GM19467 (cell line): ENCODE data around the gene PRDM11.
"Not testable (repeated sequence)": the region's sequence is repeated elsewhere in the genome, so short reads cannot be mapped to it uniquely, and the experiment has no call there.

Experiments
- ATAC-seq: cut with Tn5 transposase; IDR thresholded peaks from one replicate; pipeline ENCODE4 v1.9.1; 2021; ENCODE audit warnings: mild to moderate bottlenecking, moderate library complexity; ENCODE audit not compliant: unreplicated experiment

Gene PRDM11

GRCh38 chr11:45229401-45230020 is 83.1 kb downstream of the PRDM11 start:
- no peak for ATAC-seq

DNA sequence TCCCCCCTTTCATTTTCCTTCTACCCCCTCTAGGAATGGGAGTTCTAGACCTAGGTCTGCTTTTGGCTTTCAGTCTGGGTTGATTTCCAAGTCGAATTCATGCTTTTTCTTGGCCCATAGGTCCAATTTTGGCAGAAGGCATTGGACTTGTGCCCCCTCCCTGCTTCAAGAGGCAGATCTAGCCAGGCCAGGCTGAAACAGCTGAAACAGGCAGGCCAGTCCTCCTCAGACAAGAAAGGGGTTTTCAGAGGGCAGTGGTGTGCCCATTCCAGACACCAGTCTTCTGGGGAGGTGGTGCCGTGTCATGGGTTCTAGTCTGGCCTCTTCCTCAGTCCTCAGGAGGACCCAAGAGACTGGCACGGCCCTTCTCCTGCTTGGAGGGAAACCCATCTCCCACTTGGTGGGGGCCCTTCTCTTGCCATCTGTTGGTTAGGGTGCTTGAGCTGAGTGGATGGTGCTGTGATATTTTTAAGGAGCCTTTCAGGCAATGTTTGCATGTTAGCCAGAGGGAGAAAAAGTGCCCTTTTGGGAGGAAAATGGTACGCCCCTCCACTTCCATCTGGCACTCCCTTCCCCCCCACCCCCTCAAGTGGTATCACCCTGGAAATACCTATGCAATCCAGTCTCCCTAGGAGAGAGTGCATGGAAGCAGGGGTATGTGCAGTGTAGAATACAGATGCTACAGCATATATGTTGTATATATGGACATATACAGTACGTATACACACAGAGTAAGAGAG is 86.1 kb downstream of the PRDM11 start:
- no peak for ATAC-seq

GRCh38 chr11:45233121-45233803 is 86.8 kb downstream of the PRDM11 start:
- ATAC-seq = no peak

- no peak for ATAC-seq
Observed at GRCh38 chr11:45233804-45234170, 87.3 kb downstream of the PRDM11 start.

GRCh38 chr11:45234306-45235006 is 88.0 kb downstream of the PRDM11 start:
- ATAC-seq = no peak

DNA sequence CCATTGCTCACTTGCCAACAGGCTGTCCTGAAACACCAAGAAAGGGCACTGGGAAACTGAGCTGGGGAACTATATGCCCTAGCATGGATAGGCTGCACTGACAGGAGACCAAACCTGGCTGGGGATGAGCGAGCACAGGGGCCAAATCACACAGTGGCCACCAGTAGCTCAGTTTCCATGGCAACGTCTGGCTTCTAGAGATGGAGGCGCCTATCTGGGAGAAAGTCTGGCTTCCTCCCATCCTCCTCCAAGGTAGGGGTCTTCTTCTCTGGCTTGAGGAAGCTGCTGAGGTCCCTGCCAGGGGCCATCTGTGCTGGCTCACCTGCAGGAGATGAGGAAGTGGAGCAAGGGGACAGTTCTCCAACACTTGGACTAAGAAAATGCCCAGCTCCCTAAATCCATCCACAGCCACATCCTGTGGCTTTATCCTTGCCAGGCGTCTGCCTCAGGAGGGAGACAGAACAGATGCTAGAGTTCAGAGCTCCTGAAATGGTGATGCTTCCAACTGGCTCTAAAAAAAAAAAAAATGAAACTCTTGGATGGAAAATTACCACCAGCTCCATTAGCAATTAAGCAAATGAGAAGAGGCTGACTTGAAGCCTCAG is 91.4 kb downstream of the PRDM11 start:
- ATAC-seq = no peak

DNA sequence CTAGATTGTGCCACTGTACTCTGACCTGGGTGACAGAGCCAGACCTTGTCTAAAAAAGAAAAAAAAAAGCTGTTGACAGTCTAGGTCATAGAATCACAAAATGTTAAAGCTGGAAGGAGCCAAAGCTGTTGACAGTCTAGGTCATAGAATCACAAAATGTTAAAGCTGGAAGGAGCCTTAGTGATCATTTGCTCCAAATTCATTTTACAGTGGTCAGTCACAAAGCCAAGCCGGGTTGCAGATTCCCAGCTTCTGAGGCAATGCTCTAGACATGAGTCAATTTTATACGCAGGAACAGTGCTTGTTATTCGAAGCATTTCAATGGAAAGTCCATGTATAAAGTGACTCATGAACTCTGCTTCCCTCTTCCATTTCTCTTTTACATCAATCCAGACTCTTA is 92.3 kb downstream of the PRDM11 start:
- no peak for ATAC-seq

DNA sequence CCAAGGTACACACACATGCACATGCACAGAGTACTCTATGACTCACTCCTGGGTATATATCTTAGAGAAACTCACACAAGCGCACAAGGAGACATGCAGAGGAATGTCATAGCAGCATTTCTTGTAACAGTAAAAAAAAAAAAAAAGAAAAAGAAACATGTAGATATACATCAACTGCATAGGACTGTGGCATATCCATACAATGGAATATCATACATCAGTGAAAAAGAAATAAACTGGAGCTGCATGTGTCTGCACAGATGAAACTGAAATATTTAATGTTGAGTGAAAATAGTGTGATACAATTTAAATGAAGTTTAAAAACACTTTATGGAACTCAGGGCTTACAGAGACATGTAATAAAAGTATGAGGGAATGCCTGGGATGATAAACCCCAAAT is 93.3 kb downstream of the PRDM11 start:
- no peak for ATAC-seq

- ATAC-seq = no peak
Observed at GRCh38 chr11:45243967-45244366, 97.5 kb downstream of the PRDM11 start.

DNA sequence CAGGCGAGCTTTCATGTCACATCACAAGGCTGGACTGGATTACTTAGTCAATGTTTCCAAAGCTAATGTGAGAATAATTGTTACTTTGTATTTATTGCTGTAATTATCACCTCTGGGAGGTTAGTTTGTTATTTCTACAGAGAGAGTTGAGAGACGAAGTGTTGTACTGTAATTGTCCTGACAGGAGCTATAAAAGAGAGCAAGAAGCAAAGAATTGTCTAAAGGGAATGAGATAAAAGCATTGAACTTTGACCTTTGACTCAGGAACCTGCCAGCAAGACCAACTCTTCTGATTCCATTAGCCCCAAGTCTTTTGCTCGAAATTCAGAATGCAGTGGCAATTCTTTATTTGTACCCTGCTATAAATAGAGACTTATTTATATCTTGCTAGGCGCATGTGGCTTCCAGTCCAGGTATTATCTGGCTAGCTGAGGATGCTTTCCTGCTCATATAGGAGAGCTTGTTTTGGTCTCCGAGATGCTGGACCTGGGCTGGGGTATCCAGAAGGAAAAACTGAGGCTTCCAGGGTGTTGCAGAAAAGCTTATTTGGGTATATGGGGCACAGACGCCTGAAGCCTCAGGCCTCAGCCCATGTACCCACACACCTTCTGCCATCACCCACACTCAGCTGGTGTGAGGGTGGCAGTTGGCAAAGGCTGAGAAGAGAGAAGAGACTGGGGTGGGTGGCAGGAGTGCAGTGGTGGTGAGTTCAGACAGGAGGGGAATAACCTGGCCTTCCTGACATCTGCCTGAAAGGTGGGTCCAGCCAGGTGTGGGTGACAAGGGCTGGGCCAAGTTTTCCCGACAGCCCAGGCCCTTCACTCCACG is 99.0 kb downstream of the PRDM11 start:
- ATAC-seq = no peak

- no peak for ATAC-seq
Observed at GRCh38 chr11:45246241-45246640, 99.8 kb downstream of the PRDM11 start.

DNA sequence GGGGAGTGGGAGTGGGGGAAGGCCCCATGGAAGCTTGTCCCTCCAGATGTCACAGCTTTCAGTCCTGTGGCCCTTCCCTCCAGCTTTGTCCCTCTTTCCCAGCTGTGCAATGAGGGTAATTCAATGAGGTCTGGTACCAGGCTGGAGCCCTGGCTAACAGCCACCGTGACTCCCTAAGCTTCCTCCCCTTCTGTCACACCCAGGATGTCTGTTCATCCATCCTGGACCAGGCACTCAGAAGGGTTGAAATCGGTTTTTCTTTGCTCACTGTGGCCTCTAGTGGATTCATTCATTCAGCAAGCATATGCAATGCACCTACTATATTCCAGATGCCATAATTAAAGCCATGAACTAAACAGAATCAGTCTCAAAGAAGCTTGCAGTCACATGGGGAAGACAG is 101.0 kb downstream of the PRDM11 start:
- no peak for ATAC-seq

DNA sequence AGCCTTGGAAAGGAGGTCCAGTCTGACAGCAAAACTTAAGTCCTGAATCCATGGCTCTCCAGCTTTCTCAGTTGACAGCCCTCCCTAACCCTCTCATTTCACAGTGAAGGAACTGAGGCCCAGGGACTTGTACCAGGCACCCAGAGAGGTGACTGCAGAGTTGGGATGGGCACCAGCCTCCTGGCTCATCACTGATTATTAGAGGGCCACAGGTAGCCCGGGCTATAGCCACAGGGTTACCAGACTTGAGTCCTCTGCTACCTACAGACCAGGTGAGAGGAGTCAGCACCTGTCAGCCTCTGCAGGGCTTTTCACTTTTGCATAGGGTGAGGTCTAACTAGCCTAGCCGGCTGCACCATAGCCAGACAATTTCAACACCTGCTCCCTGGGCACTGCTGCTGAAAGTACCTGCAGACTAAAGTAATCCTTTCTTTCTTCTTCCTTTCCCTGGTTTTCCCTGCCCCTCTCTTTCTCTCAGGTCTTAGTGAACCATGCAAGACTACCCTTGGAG is 102.1 kb downstream of the PRDM11 start:
- no peak for ATAC-seq

- ATAC-seq = not testable (repeated sequence)
Observed at GRCh38 chr11:45249372-45249771, 102.9 kb downstream of the PRDM11 start.

GRCh38 chr11:45250035-45250718 is 103.7 kb downstream of the PRDM11 start:
- ATAC-seq = no peak

DNA sequence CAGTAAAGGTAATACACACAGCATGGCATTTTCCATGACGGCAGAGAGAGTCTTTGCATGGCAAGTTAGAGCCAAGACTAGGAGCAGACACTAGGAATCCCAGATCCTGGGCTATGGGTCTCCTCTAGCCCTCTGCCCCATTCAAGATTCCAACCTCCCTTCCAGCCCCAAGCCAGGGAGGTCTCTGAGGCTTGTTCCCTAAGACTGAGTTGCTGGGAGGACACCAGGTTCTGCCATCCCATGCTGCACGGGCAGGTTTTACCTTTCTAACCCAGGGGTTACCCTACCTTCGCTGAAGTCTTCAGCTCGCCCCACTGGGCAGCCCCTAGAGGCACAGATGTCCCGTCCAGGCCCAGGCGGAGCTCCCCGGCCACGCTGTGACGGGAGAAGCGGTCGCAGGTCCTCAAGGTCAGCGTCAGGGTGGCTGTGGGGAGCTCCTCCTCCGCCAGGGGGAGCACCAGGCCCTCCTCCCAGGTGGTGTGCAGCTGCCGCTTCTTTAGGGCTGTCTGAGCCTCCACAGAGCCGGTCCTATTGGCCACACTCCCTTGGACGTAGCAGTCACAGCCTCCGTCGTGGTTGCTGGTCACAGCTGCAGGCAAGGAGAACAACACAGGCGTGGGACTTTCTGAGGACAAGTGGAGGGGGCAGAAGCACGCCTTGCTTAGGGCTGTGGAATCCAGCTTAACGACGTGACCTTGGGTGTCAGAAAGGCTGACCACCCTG is 105.9 kb downstream of the PRDM11 start:
- no peak for ATAC-seq

GRCh38 chr11:45252877-45253276 is 106.4 kb downstream of the PRDM11 start:
- no peak for ATAC-seq

DNA sequence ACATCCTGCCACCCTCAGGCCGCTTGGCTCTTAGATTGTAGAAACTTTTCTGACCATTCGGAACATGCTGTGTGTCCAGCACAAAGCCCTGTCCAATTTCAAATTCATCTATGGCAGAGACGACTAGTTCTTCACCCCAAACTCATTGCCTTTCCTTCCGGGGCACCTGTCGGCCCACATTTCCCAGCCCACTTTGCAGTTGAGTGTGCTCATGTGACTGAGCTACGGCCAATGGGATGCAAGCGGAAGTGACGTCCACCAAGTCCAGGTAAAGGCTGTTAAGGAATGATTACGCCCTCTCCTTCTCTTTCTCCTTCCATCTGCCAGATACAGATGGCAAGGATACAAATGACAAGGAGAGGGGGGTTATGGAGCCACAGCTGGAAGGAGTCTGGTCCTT is 107.2 kb downstream of the PRDM11 start:
- no peak for ATAC-seq

GRCh38 chr11:45254070-45254469 is 107.6 kb downstream of the PRDM11 start:
- ATAC-seq = no peak
